SK-N-SH (cell line): ENCODE measurements around the gene SSR1. TPM values are rescaled to one million over a fixed set of nuclear protein-coding genes. Genes with fewer than 3 reads are reported as not detected.

ENCODE experiments used
- CTCF ChIA-PET: fragments of 300-600, 350-600 bp; formaldehyde crosslinking; extraction: SDS; loops from one replicate; lab custom pipeline; 2021; lab: Yijun Ruan, JAX
- POLR2A ChIA-PET: fragments of 350-600 bp; sonication (Branson Sonifier 250); formaldehyde crosslinking; extraction: SDS; loops from one replicate; lab custom pipeline; 2020; ENCODE audit warnings: antibody characterized with exemption, inconsistent platforms; lab: Yijun Ruan, JAX
- DNase-seq: peaks from one replicate; pipeline ENCODE4 v3.0.0; 2012
- H2AFZ ChIP-seq: fragments of 200-600 bp; sonication (generic); 2 replicates; pipeline ENCODE4 v1.8.1; 2016; ENCODE audit warnings: antibody characterized with exemption, mild to moderate bottlenecking, low read depth
- H3F3A ChIP-seq: fragments of 200-600 bp; sonication (generic); replicated peaks from 2 replicates; pipeline ENCODE3; 2016; ENCODE audit warnings: antibody characterized with exemption, mild to moderate bottlenecking; ENCODE audit not compliant: insufficient read depth
- H3K27ac ChIP-seq, 2 experiments: fragments of 200-500 bp in 1 of 2; fragments of 200-600 bp in 1 of 2; sonication (Bioruptor generic) in 1 of 2; sonication (generic), shearing (Covaris generic) in 1 of 2; 2 replicates each; pipeline versions ENCODE4 v1.5.1 to v1.6.1; 2014 to 2016; ENCODE audit warnings: low read depth in 2 of 2, inconsistent platforms in 1 of 2, low read length in 1 of 2, mild to moderate bottlenecking in 1 of 2, mixed read lengths in 1 of 2
- H3K27me3 ChIP-seq: fragments of 200-600 bp; sonication (generic), shearing (Covaris generic); 2 replicates; pipeline ENCODE4 v1.6.1; 2016; ENCODE audit warnings: mixed run types; ENCODE audit not compliant: insufficient read depth
- H3K36me3 ChIP-seq, 2 experiments: fragments of 200-500 bp in 1 of 2; fragments of 200-600 bp in 1 of 2; sonication (Bioruptor generic) in 1 of 2; sonication (generic) in 1 of 2; replicated peaks in 1 of 2; 2 replicates each; pipeline versions ENCODE3 to v1.5.1; 2014 to 2016; ENCODE audit warnings: low read length in 1 of 2, mild to moderate bottlenecking in 1 of 2; ENCODE audit not compliant: insufficient read depth in 2 of 2, control insufficient read depth in 1 of 2
- H3K4me1 ChIP-seq, 2 experiments: fragments of 200-500 bp in 1 of 2; fragments of 200-600 bp in 1 of 2; sonication (Bioruptor generic) in 1 of 2; sonication (generic), shearing (Covaris generic) in 1 of 2; 2 replicates each; pipeline versions ENCODE4 v1.5.1 to v1.6.1; 2014 to 2016; ENCODE audit warnings: low read depth in 1 of 2, low read length in 1 of 2, mixed run types in 1 of 2; ENCODE audit not compliant: insufficient read depth in 2 of 2, control insufficient read depth in 1 of 2
- H3K4me2 ChIP-seq: fragments of 200-600 bp; sonication (generic), shearing (Covaris generic); 2 replicates; pipeline ENCODE4 v1.6.1; 2017; ENCODE audit warnings: mixed run types
- H3K4me3 ChIP-seq, 2 experiments: fragments of 200-500 bp in 1 of 2; fragments of 200-600 bp in 1 of 2; sonication (Bioruptor generic) in 1 of 2; sonication (generic), shearing (Covaris generic) in 1 of 2; 2 replicates each; pipeline versions ENCODE4 v1.5.1 to v1.8.1; 2014 to 2016; ENCODE audit warnings: low read depth in 2 of 2, inconsistent platforms in 1 of 2, low read length in 1 of 2, mild to moderate bottlenecking in 1 of 2, mixed read lengths in 1 of 2, moderate library complexity in 1 of 2
- H3K79me2 ChIP-seq: fragments of 200-600 bp; sonication (generic); 2 replicates; pipeline ENCODE4 v1.8.1; 2017; ENCODE audit warnings: mild to moderate bottlenecking; ENCODE audit not compliant: insufficient read depth
- H3K9ac ChIP-seq: fragments of 200-600 bp; sonication (generic); 2 replicates; pipeline ENCODE4 v1.6.1; 2017; ENCODE audit warnings: mixed run types
- H3K9me2 ChIP-seq: fragments of 200-600 bp; sonication (generic); 2 replicates; pipeline ENCODE4 v1.6.1; 2017; ENCODE audit warnings: mixed run types
- H3K9me3 ChIP-seq: fragments of 200-600 bp; sonication (generic); 2 replicates; pipeline ENCODE4 v1.6.1; 2017; ENCODE audit warnings: mixed run types, mild to moderate bottlenecking, moderate library complexity
- H4K20me1 ChIP-seq: fragments of 200-600 bp; sonication (generic); 2 replicates; pipeline ENCODE4 v1.6.1; 2017; ENCODE audit warnings: mild to moderate bottlenecking, mixed run types; ENCODE audit not compliant: insufficient read depth
- FOSL2 ChIP-seq: IDR thresholded peaks from 2 replicates; pipeline ENCODE4 v1.4.0; 2012; ENCODE audit warnings: low read depth, mild to moderate bottlenecking, moderate library complexity, borderline replicate concordance
- JUND ChIP-seq: IDR thresholded peaks from 2 replicates; pipeline ENCODE4 v1.4.0; 2012
- RAD21 ChIP-seq: IDR thresholded peaks from 2 replicates; pipeline ENCODE4 v1.6.1; 2012; ENCODE audit warnings: mild to moderate bottlenecking, low read length
- SMC3 ChIP-seq: IDR thresholded peaks from 2 replicates; pipeline ENCODE4 v1.6.1; 2012; ENCODE audit warnings: low read depth, low read length, improper control_type of control experiment
- TCF12 ChIP-seq: IDR thresholded peaks from 2 replicates; pipeline ENCODE4 v1.4.0; 2012
- WGBS: methylation state at CpG from one replicate; pipeline ENCODE4 v1.1.6; 2017; ENCODE audit warnings: low lambda C conversion rate; 5-methylcytosine and 5-hydroxymethylcytosine counted together
- polyA plus RNA-seq, 3 experiments: library from polyadenylated mRNA; depleted of rRNA; stranded (reverse); fragments of >200 nt; gene quantifications; 2 replicates each; pipeline ENCODE4 v1.2.3, GENCODE V29; 2012
- TF ChIP-seq, protein P1 (sequence below): IDR thresholded peaks from 2 replicates; pipeline ENCODE4 v1.6.1; 2012; ENCODE audit warnings: mild to moderate bottlenecking, low read depth, low read length, moderate library complexity
- TF ChIP-seq, protein P2 (sequence below): IDR thresholded peaks from 2 replicates; pipeline ENCODE4 v1.4.0; 2012; ENCODE audit warnings: low read depth
- TF ChIP-seq, protein P3 (sequence below): fragments of 200-600 bp; sonication (generic); IDR thresholded peaks from 2 replicates; pipeline ENCODE4 v1.6.1; 2017; ENCODE audit warnings: antibody characterized with exemption, mild to moderate bottlenecking, moderate library complexity

The SSR1 gene
- polyA plus RNA-seq, 1 of the 3 experiments (the other 2 are of a cell fraction), result 50.7 TPM

DNA sequence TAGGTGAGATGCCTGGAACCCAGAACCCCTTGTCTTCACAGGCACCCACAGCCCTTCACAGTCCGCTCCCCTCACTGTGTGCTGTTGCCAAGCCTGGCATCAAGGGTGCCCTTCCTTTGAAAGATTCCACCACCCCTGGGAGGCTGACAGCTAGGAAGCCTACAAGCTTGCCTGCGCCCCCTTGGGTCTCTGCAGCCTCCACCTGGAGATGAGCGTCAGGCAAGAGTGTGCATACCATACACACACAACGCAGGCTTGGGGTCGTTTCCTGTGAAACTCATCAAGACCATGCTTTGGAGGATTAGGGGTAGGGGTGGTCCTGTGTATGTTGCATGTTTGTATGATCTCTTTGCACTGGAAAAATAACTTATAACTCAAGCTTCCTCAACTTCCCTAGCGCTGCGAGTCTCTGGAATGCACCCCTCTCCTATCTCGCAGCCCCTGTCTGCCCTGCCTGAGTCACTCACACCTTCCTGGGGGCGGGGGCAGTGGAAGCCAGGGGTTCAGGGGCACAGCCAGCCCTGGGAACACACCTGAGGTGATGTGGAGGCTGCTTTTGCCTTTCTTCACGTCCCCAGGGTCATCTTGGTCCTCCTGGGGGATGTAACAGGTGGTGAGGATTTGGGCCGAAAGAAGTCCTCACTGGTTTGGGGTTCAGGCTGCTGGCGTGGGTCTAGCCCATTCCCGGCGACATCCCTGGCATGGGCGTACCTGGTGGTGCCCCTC lies 67.2 kb downstream of the SSR1 start (continued):
- TF ChIP-seq, protein P1, sequence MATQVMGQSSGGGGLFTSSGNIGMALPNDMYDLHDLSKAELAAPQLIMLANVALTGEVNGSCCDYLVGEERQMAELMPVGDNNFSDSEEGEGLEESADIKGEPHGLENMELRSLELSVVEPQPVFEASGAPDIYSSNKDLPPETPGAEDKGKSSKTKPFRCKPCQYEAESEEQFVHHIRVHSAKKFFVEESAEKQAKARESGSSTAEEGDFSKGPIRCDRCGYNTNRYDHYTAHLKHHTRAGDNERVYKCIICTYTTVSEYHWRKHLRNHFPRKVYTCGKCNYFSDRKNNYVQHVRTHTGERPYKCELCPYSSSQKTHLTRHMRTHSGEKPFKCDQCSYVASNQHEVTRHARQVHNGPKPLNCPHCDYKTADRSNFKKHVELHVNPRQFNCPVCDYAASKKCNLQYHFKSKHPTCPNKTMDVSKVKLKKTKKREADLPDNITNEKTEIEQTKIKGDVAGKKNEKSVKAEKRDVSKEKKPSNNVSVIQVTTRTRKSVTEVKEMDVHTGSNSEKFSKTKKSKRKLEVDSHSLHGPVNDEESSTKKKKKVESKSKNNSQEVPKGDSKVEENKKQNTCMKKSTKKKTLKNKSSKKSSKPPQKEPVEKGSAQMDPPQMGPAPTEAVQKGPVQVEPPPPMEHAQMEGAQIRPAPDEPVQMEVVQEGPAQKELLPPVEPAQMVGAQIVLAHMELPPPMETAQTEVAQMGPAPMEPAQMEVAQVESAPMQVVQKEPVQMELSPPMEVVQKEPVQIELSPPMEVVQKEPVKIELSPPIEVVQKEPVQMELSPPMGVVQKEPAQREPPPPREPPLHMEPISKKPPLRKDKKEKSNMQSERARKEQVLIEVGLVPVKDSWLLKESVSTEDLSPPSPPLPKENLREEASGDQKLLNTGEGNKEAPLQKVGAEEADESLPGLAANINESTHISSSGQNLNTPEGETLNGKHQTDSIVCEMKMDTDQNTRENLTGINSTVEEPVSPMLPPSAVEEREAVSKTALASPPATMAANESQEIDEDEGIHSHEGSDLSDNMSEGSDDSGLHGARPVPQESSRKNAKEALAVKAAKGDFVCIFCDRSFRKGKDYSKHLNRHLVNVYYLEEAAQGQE, result no peak
- TF ChIP-seq, protein P2, sequence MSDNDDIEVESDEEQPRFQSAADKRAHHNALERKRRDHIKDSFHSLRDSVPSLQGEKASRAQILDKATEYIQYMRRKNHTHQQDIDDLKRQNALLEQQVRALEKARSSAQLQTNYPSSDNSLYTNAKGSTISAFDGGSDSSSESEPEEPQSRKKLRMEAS, result no peak

DNA sequence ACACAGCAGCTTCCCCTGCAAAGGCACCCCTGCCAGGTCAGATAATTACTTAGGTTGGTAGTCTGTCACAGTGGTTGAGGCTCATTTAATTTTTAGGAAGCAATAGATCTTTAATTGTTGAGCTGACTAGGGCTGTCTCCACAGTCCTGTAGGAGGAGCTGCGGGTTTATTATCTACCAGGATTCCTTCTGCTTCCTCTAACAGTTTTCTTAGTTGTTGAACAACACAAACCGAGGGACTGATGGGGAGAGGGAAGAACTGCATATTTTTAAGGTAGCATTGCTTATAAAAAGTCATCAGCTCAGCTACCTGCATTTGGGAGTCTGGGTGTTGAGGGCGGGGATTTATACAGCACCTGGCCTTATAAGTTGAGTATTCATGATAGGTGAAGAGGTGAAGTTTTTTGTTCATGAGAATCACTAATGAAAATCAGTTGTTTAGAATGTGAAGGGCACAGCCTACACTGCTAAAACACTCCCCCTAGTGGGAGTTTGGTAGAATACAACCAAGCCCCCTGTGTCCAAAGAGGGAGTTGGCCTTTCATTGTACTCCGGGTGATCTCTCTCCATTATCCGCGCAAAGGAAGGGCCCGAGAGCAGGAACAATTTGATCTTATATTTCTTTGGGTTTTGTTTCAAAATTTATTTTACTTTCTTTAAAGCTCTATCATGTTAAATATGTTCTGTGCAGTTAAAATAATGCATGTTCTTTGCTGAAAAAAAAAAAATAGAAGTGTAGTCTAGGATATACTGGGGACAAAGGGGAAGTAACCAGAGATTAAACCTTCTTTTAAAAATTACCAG lies 69.6 kb downstream of the SSR1 start:
- Histone ChIP-seq H3K4me3 (peak overlapping the region in 1 of 2 experiments; percentile 18; a peak in 1 of 4 replicates), H3K9me3 (no peaks in the 10 kb centered on the region), H3K9me2 (no peaks in the 10 kb centered on the region), H3K27ac (peak overlapping the region in 1 of 2 experiments; percentile 22; a peak in 2 of 4 replicates), H3K4me1 (peaks cover 0 to 13% of the 10 kb centered on the region in 2 experiments; a peak in 2 of 4 replicates), H3K36me3 (peaks cover 0 to 23% of the 10 kb centered on the region in 2 experiments), H3K79me2 (peaks cover 9% of the 10 kb centered on the region; the same call in 1 of the 2 replicates), H3K9ac (no peak overlapping the region)
- CTCF ChIA-PET, result interaction anchor here (0.5 to 4.2 kb wide), 31 partner anchors 9 to 1055 kb away, joined by 3 to 24 read pairs (median 4); partner anchors contain the start of gene SNRNP48
- POLR2A ChIA-PET, result no interaction called here
- DNase-seq, result peak; percentile 85
- TF ChIP-seq, protein P3, sequence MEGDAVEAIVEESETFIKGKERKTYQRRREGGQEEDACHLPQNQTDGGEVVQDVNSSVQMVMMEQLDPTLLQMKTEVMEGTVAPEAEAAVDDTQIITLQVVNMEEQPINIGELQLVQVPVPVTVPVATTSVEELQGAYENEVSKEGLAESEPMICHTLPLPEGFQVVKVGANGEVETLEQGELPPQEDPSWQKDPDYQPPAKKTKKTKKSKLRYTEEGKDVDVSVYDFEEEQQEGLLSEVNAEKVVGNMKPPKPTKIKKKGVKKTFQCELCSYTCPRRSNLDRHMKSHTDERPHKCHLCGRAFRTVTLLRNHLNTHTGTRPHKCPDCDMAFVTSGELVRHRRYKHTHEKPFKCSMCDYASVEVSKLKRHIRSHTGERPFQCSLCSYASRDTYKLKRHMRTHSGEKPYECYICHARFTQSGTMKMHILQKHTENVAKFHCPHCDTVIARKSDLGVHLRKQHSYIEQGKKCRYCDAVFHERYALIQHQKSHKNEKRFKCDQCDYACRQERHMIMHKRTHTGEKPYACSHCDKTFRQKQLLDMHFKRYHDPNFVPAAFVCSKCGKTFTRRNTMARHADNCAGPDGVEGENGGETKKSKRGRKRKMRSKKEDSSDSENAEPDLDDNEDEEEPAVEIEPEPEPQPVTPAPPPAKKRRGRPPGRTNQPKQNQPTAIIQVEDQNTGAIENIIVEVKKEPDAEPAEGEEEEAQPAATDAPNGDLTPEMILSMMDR, result peak; percentile 92
- TF ChIP-seq JUND, result no peak
- peak; percentile 47 for TF ChIP-seq TCF12
- TF ChIP-seq SMC3, result peak; percentile 77
- TF ChIP-seq RAD21, result peak; percentile 91
- no peak for TF ChIP-seq FOSL2
- TF ChIP-seq, all 33 proteins: peak for 4
- 10% methylated on average over 7 of the region's 7 CpGs for WGBS
- peaks cover 7% of the 10 kb centered on the region for H4K20me1 ChIP-seq
- 0 out of 2 replicates have a peak overlapping the region, but pooled peaks have one; percentile 18 for H3K4me2 ChIP-seq
- no peak overlapping the region for H2AFZ ChIP-seq
- H3F3A ChIP-seq, result peaks cover 6% of the 10 kb centered on the region
- H3K27me3 ChIP-seq, result no peaks in the 10 kb centered on the region
